Measurements from ENCODE around the gene CAPN5.

The CAPN5 gene

DNA sequence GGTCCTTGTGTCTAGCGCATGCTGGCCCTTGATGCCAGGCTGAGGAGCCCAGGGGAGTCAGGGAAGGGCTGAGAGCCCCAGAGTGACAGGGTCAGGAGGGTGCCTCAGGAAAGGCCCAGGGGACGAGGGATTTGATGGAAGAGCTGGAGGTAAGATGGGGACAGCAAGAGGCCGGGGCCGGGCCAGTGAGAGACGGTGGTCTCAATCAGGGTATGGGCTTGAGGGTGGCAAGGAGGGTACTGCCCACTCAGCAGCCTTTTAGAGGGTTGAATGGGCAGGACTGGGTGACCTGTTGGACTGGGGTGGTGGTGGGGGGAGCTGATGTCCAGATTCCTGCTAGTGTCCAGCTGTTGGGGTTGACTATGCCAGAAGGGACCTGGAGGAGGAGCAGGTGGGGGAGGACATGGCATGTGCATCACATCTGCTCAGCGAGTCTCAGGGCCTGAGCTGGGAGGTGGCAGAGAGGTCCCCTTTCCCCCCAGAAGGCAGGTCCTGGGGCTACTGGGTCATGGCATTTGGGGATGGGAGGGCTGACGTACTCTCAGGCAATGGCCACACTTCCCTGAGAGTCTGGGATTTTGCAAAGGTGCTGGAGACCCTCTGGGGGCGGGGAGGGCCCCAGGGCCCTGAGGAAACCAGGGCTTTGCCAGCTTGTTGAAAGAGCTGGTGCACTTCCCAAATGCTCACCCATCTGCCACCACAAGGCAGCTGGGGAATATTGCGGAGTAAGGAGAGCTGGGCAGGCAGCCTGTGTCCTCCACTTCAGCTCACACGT is 79.7 kb downstream of the CAPN5 start:
- in situ Hi-C loops (cut with HindIII; ENCODE audit: low sequenced_read_pairs): no loop called here

DNA sequence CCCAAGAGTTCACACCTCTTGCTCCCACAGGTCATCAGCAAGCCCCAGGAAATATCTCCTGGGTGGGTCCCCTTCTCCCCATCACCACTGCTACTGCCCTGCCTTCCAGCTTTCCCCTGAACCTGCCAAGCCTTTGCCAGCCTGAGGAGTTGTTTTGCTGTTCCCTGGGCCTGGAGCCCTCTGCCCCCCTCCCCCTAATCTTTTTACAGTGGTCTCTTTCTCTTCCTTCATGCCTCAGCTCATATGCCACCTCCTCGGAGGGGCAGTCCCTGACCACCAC is 80.2 kb downstream of the CAPN5 start:
- in situ Hi-C loops (cut with HindIII; ENCODE audit: low sequenced_read_pairs): no loop called here

- in situ Hi-C loops (cut with HindIII; ENCODE audit: low sequenced_read_pairs): no loop called here
Observed at GRCh38 chr11:77147668-77148321, 81.0 kb downstream of the CAPN5 start.

- in situ Hi-C loops (cut with HindIII; ENCODE audit: low sequenced_read_pairs): no loop called here
Observed at GRCh38 chr11:77148963-77149715, 82.4 kb downstream of the CAPN5 start.

DNA sequence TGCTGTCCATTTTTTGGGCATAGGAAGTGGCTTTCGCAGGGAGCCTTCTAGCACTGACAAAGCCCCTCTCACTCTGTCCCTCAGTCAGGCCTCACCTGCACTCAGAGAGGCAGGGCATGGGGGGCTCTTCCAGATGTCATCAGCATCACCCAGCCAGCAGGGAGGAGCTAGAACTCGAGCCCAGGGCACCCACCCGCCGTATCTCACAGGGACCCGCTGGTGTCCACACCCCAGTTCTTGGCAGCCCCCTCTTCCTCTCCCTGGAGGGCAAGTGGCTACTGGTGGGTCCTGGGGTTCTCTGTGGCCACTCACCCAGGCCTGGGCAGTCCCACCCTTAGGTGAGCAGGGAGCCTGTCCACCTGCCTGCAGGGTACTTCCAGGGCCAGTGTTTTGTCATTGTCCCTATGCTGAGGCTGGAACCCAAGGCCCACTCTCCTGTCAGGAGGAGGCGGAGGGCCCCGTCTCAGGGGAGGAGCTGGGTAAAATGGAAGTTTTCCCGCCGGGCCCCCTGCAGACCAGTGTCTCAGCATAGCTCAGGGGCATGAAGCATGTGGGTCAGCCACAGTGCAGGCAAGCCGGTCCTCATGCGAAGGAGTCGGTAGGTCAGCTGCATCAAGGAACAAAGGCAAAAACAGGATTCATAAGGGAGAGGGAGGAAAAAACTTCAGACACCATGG is 83.1 kb downstream of the CAPN5 start:
- in situ Hi-C loops (cut with HindIII; ENCODE audit: low sequenced_read_pairs): no loop called here

GRCh38 chr11:77150836-77151235 is 84.1 kb downstream of the CAPN5 start:
- in situ Hi-C loops (cut with HindIII; ENCODE audit: low sequenced_read_pairs): no loop called here

- in situ Hi-C loops (cut with HindIII; ENCODE audit: low sequenced_read_pairs): no loop called here
Observed at GRCh38 chr11:77151804-77152509, 85.2 kb downstream of the CAPN5 start.

DNA sequence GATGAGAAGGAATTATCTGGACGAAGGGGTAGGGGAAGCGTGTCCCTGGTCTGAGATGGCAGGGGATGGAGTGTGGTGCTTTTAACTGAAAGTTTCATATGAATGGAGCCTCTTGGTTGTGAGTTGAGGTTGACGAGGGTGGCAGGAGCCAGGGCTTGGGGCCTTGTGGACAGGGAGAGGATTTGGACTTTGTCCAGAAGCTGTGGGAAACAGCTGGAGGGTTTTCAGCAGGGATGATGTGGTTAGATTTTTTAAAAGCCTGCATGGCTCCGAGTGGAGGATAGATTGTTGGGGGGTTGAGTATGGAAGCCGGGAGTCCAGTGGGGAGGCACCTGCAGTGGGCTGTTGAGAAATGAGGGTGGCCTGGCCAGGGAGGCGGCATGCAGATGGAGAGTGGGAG is 86.1 kb downstream of the CAPN5 start:
- in situ Hi-C loops (cut with HindIII; ENCODE audit: low sequenced_read_pairs): no loop called here

GRCh38 chr11:77153276-77154185 is 86.8 kb downstream of the CAPN5 start:
- in situ Hi-C loops (cut with HindIII; ENCODE audit: low sequenced_read_pairs): no loop called here

- in situ Hi-C loops (cut with HindIII; ENCODE audit: low sequenced_read_pairs): no loop called here
Observed at GRCh38 chr11:77154381-77155081, 87.8 kb downstream of the CAPN5 start.

DNA sequence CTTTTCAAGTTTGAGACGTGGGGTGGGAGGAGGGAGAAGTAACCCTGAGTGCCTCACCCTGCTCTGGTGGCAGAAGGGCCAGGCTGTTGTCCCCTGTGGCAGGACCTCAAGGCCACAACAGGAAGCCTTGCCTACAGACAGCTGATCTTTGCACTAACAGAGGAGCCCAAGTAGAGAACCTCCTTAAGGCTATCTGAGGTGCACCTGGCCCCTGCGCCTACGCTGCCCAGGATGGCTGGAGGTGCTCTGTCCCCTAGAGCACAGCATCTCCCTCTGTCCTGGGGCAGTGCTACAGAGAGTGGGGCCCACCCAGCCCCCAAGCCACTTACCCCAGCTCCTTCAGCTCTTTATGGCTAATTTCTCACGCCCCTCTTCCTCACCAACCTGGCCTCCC is 88.3 kb downstream of the CAPN5 start:
- in situ Hi-C loops (cut with HindIII; ENCODE audit: low sequenced_read_pairs): no loop called here

- in situ Hi-C loops (cut with HindIII; ENCODE audit: low sequenced_read_pairs): no loop called here
Observed at GRCh38 chr11:77155556-77156130, 88.9 kb downstream of the CAPN5 start.

- in situ Hi-C loops (cut with HindIII; ENCODE audit: low sequenced_read_pairs): no loop called here
Observed at GRCh38 chr11:77156396-77157195, 89.8 kb downstream of the CAPN5 start.

DNA sequence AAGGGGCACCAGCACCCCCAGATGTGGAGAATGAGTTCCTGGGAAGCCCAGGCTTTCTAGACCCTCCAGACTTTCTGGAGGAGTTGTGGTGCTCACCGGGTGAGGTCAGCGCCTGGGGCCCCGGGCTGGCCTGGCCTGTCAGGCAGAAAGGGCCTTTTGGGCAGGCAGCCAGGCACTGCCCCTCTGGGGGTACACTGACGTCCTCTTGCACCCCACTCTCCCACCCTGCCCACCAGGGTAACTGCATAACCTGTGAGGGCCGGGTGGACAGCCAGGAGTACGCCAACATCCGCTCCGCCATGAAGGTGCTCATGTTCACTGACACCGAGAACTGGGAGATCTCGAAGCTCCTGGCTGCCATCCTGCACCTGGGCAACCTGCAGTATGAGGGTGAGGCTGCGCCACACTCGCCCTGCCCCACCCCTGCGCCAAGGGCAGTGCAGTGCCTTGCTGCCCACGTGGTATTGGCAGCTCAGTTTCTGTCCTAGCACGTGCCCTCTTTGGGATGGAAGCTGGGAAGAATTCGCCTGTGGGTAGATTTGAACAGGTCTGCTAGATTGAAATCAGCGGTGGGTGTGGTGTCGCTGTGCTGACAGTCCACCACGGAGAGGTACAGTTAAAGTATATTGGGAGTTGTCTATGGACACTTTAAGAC is 91.4 kb downstream of the CAPN5 start:
- in situ Hi-C loops (cut with HindIII; ENCODE audit: low sequenced_read_pairs): no loop called here

DNA sequence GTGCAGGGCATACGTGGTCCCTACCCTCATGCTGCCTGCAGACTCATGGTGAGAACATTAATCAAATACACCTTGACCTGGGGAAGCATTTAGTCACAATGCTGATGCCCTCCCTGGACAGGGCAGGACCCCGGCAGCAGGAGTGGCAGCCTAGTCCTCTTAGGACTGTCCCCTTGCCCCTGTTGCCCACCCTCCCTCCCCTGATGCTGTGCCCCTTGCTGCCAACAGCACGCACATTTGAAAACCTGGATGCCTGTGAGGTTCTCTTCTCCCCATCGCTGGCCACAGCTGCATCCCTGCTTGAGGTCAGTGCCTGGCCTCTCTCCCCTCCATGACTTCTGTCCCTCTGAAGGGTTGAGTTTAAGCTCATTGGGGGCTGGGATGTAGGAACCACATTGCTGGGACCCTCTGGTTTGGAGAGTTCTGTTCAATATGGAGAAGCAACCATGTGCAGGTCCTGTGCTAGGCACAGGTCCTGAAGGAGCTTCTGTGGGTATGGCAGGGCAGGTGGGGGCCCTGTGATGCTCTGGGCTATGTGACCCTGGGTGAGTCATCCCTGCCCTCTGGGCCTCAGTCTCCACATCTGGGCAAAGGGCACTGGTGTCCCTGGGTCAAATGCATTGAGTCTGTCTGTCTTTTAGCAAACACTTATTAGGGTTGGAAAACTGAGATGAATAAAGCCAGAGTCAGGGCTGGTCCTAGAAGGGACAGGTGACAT is 92.6 kb downstream of the CAPN5 start:
- in situ Hi-C loops (cut with HindIII; ENCODE audit: low sequenced_read_pairs): no loop called here

DNA sequence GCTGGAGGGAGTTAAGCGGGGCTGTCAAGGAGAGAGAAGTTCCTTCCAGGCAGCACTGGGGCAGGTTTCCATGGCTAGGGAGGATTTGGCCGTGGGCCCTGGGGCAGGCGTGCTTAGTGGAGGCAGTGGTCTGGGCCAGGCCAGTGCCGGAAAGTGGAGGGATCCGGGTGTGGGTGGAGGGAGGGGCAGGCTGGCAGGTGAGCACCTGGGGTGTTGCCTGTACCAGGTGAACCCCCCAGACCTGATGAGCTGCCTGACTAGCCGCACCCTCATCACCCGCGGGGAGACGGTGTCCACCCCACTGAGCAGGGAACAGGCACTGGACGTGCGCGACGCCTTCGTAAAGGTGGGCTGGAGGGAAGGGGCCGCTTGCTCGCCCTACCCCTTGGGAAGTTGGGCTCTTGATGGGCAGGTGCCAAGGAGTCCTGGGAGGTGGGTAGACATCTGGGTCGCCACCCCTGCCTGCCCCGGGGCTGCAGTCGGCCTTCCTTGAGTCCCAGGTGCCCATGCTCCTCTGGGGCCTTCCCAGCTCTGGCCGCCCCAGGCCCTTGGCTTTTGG is 93.2 kb downstream of the CAPN5 start:
- in situ Hi-C loops (cut with HindIII; ENCODE audit: low sequenced_read_pairs): no loop called here

- in situ Hi-C loops (cut with HindIII; ENCODE audit: low sequenced_read_pairs): no loop called here
Observed at GRCh38 chr11:77163271-77163670, 96.5 kb downstream of the CAPN5 start.

Data from DLD1 (cell line).